HG02798 (cell line): Measurements from ENCODE around the gene P2RY14.
A peak's percentile ranks its signal among the peaks of the same experiment; 100 is the strongest.

ENCODE experiments used
- ATAC-seq: cut with Tn5 transposase; IDR thresholded peaks from one replicate; pipeline ENCODE4 v1.9.1; 2021; ENCODE audit warnings: mild to moderate bottlenecking; ENCODE audit not compliant: unreplicated experiment, poor library complexity

P2RY14 gene

GRCh38 chr3:151303751-151304150 lies 25.4 kb upstream of the P2RY14 start:
- ATAC-seq, result no peak

- no peak for ATAC-seq
Measured at GRCh38 chr3:151301787-151302186, 23.4 kb upstream of the P2RY14 start.

GRCh38 chr3:151300539-151300938 lies 22.2 kb upstream of the P2RY14 start:
- ATAC-seq, result no peak

- no peak for ATAC-seq
Measured at GRCh38 chr3:151299006-151299405, 20.7 kb upstream of the P2RY14 start.

- ATAC-seq, result no peak
Measured at GRCh38 chr3:151297429-151297828, 19.1 kb upstream of the P2RY14 start.

- no peak for ATAC-seq
Measured at GRCh38 chr3:151296226-151296625, 17.9 kb upstream of the P2RY14 start.

- no peak for ATAC-seq
Measured at GRCh38 chr3:151293127-151293526, 14.8 kb upstream of the P2RY14 start.

GRCh38 chr3:151290673-151291072 lies 12.3 kb upstream of the P2RY14 start:
- no peak for ATAC-seq

- ATAC-seq, result no peak
Measured at GRCh38 chr3:151289445-151289844, 11.1 kb upstream of the P2RY14 start.

- ATAC-seq, result no peak
Measured at GRCh38 chr3:151285940-151286339, 7.6 kb upstream of the P2RY14 start.

GRCh38 chr3:151283907-151284461 lies 5.6 kb upstream of the P2RY14 start:
- no peak for ATAC-seq

GRCh38 chr3:151283387-151283786 lies 5.0 kb upstream of the P2RY14 start:
- ATAC-seq, result no peak

- peak; percentile 60 for ATAC-seq
Measured at GRCh38 chr3:151282921-151283320, 4.6 kb upstream of the P2RY14 start.

- no peak for ATAC-seq
Measured at GRCh38 chr3:151281671-151282324, 3.5 kb upstream of the P2RY14 start.

- ATAC-seq, result peak; percentile 56
Measured at GRCh38 chr3:151276687-151277042, 1.7 kb downstream of the P2RY14 start.

GRCh38 chr3:151276038-151276686 lies 2.2 kb downstream of the P2RY14 start:
- peak; percentile 29 for ATAC-seq

- ATAC-seq, result no peak
Measured at GRCh38 chr3:151275091-151275490, 3.3 kb downstream of the P2RY14 start.

- ATAC-seq, result no peak
Measured at GRCh38 chr3:151269631-151270030, 8.7 kb downstream of the P2RY14 start.

GRCh38 chr3:151268267-151269235 lies 9.8 kb downstream of the P2RY14 start:
- peak; percentile 36 for ATAC-seq

- no peak for ATAC-seq
Measured at GRCh38 chr3:151267066-151267465, 11.3 kb downstream of the P2RY14 start.

GRCh38 chr3:151265866-151266265 lies 12.5 kb downstream of the P2RY14 start:
- ATAC-seq, result peak; percentile 99
